ENCODE results near the gene NXPE4.

The NXPE4 gene

GRCh38 chr11:114595571-114595970 lies at the start of gene NXPE4:
TSS of gene NXPE4 (minus strand) at chr11:114595786. CDS start at chr11:114594759, 1,027 bp downstream.
- TF ChIP-seq CTCF (IDR thresholded peaks at IDR 0.05): no peak

- no peak for TF ChIP-seq CTCF (IDR thresholded peaks at IDR 0.05)
These were observed 29.7 kb upstream of the NXPE4 start for GRCh38 chr11:114625294-114625693.

- TF ChIP-seq CTCF (IDR thresholded peaks at IDR 0.05): no peak
These were observed 29.0 kb upstream of the NXPE4 start for GRCh38 chr11:114624455-114625207.

- no peak for TF ChIP-seq CTCF (IDR thresholded peaks at IDR 0.05)
These were observed 28.1 kb upstream of the NXPE4 start for GRCh38 chr11:114623720-114624119.

- TF ChIP-seq CTCF (IDR thresholded peaks at IDR 0.05): no peak
These were observed 27.3 kb upstream of the NXPE4 start for GRCh38 chr11:114622858-114623257.

GRCh38 chr11:114621950-114622809 lies 26.6 kb upstream of the NXPE4 start:
- no peak for TF ChIP-seq CTCF (IDR thresholded peaks at IDR 0.05)

GRCh38 chr11:114621072-114621471 lies 25.5 kb upstream of the NXPE4 start:
- TF ChIP-seq CTCF (IDR thresholded peaks at IDR 0.05): no peak

Measured in LNCAP (cell line).